IPS-18c (cell line): ENCODE data around the gene FLII.
"Not testable (repeated sequence)": the region's sequence is repeated elsewhere in the genome, so short reads cannot be mapped to it uniquely, and the experiment has no call there.

Experiments
- H3K4me3 ChIP-seq: 2 replicates; pipeline ENCODE4 v1.7.0; 2013; ENCODE audit warnings: low read depth, mild to moderate bottlenecking, low read length, moderate library complexity; ENCODE audit not compliant: insufficient read depth
- H3K9me3 ChIP-seq: one replicate; pipeline ENCODE4 v1.6.1; 2013; ENCODE audit warnings: mild to moderate bottlenecking, low read length, moderate library complexity; ENCODE audit not compliant: control insufficient read depth, insufficient read depth

FLII gene

GRCh38 chr17:18230288-18231141 is 28.0 kb downstream of the FLII start:
- no peak overlapping the region for H3K4me3 ChIP-seq
- H3K9me3 ChIP-seq, result no peaks in the 10 kb centered on the region

GRCh38 chr17:18229771-18230170 is 28.8 kb downstream of the FLII start:
- Histone ChIP-seq H3K4me3 (no peak overlapping the region), H3K9me3 (no peaks in the 10 kb centered on the region)

GRCh38 chr17:18229254-18229653 is 29.3 kb downstream of the FLII start:
- no peaks in the 10 kb centered on the region for H3K9me3 ChIP-seq
- H3K4me3 ChIP-seq, result no peak overlapping the region

- no peaks in the 10 kb centered on the region for H3K9me3 ChIP-seq
- no peak overlapping the region for H3K4me3 ChIP-seq
These were observed 30.3 kb downstream of the FLII start for GRCh38 chr17:18228176-18228682.

- no peak overlapping the region; the same call in 1 of the 2 replicates for H3K4me3 ChIP-seq
- H3K9me3 ChIP-seq, result no peaks in the 10 kb centered on the region
These were observed 30.9 kb downstream of the FLII start for GRCh38 chr17:18227635-18228034.

GRCh38 chr17:18226284-18226945 is 32.1 kb downstream of the FLII start:
- Histone ChIP-seq H3K9me3 (no peaks in the 10 kb centered on the region), H3K4me3 (peak overlapping the region; percentile 93)

- H3K4me3 ChIP-seq, result peak overlapping the region; percentile 93
- no peaks in the 10 kb centered on the region for H3K9me3 ChIP-seq
These were observed 32.8 kb downstream of the FLII start for GRCh38 chr17:18225642-18226283.

GRCh38 chr17:18225121-18225641 is 33.4 kb downstream of the FLII start, which contains the start of gene LLGL1:
Gene LLGL1, plus strand, starts transcription at chr17:18225635. Its CDS starts 48 bp downstream, at chr17:18225683.
- H3K4me3 ChIP-seq, result peak within 1 kb of the TSS; percentile 93
- H3K9me3 ChIP-seq, result no peaks in the 10 kb centered on the region

- peak overlapping the region; percentile 59 for H3K4me3 ChIP-seq
- H3K9me3 ChIP-seq, result no peaks in the 10 kb centered on the region
These were observed 34.0 kb downstream of the FLII start for GRCh38 chr17:18224387-18225120.

- H3K4me3 ChIP-seq, result peak overlapping the region; percentile 59; the same call in 1 of the 2 replicates
- H3K9me3 ChIP-seq, result no peaks in the 10 kb centered on the region
These were observed 34.5 kb downstream of the FLII start for GRCh38 chr17:18224053-18224386.

- Histone ChIP-seq H3K4me3 (no peak overlapping the region), H3K9me3 (peaks cover 2% of the 10 kb centered on the region)
These were observed 39.7 kb downstream of the FLII start for GRCh38 chr17:18218756-18219415.

GRCh38 chr17:18217412-18218015 is 41.0 kb downstream of the FLII start:
- H3K4me3 ChIP-seq, result no peak overlapping the region

GRCh38 chr17:18216906-18217305 is 41.6 kb downstream of the FLII start:
- not testable (repeated sequence) for H3K4me3 ChIP-seq, H3K9me3 ChIP-seq

More at GRCh38 chr17:18217412-18218015, 41.0 kb downstream of the FLII start:
- peaks cover 2% of the 10 kb centered on the region for H3K9me3 ChIP-seq

- Histone ChIP-seq H3K9me3 (peaks cover 1% of the 10 kb centered on the region), H3K4me3 (no peak overlapping the region)
These were observed 44.8 kb downstream of the FLII start for GRCh38 chr17:18213666-18214270.

GRCh38 chr17:18208092-18208491 is 50.4 kb downstream of the FLII start:
- H3K9me3 ChIP-seq, result no peaks in the 10 kb centered on the region
- H3K4me3 ChIP-seq, result no peak overlapping the region

GRCh38 chr17:18206962-18207361 is 51.6 kb downstream of the FLII start:
- Histone ChIP-seq H3K4me3 (no peak overlapping the region), H3K9me3 (no peaks in the 10 kb centered on the region)
